ENCODE measurements around the gene CYBC1.

CYBC1 gene

GRCh38 chr17:82436601-82437324, 13.8 kb downstream of the CYBC1 start:
- DNase-seq (ENCODE audit: low read depth, low spot score), result no peak
- H3K27ac ChIP-seq, result no peak overlapping the region
- no peak overlapping the region for H3K9ac ChIP-seq (ENCODE audit: insufficient read length)
- no peak overlapping the region for H3K4me3 ChIP-seq
- no peaks in the 10 kb centered on the region for H3K36me3 ChIP-seq (ENCODE audit: insufficient read depth, low read length)
- no peaks in the 10 kb centered on the region for H3K9me3 ChIP-seq (ENCODE audit: low read depth, low read length)
- TF ChIP-seq POLR2AphosphoS5 (IDR thresholded peaks at IDR 0.05; ENCODE audit: borderline replicate concordance, low read depth, low read length), result no peak
- no peak for TF ChIP-seq EZH2 (IDR thresholded peaks at IDR 0.05)
- TF ChIP-seq FOXP2 (optimal IDR thresholded peaks at IDR 0.05; ENCODE audit: control extremely low read depth, extremely low read length, insufficient read depth), result no peak

GRCh38 chr17:82435601-82436583, 14.7 kb downstream of the CYBC1 start:
- Histone ChIP-seq H3K4me3 (no peak overlapping the region), H3K27ac (no peak overlapping the region), H3K9me3 (ENCODE audit: low read depth, low read length) (no peaks in the 10 kb centered on the region), H3K9ac (ENCODE audit: insufficient read length) (no peak overlapping the region), H3K36me3 (ENCODE audit: insufficient read depth, low read length) (no peaks in the 10 kb centered on the region)
- no peak for DNase-seq (ENCODE audit: low read depth, low spot score)
- no peak for TF ChIP-seq FOXP2 (optimal IDR thresholded peaks at IDR 0.05; ENCODE audit: control extremely low read depth, extremely low read length, insufficient read depth)
- TF ChIP-seq EZH2 (IDR thresholded peaks at IDR 0.05), result no peak
- no peak for TF ChIP-seq POLR2AphosphoS5 (IDR thresholded peaks at IDR 0.05; ENCODE audit: borderline replicate concordance, low read depth, low read length)

- Histone ChIP-seq H3K9ac (ENCODE audit: insufficient read length) (no peak overlapping the region), H3K36me3 (ENCODE audit: insufficient read depth, low read length) (no peaks in the 10 kb centered on the region)
Measured at GRCh38 chr17:82435103-82435502, 15.4 kb downstream of the CYBC1 start.

GRCh38 chr17:82434216-82434565, 16.4 kb downstream of the CYBC1 start:
- H3K4me3 ChIP-seq, result no peak overlapping the region
- H3K9ac ChIP-seq (ENCODE audit: insufficient read length), result no peak overlapping the region
- DNase-seq (ENCODE audit: low read depth, low spot score), result no peak
- H3K27ac ChIP-seq, result no peak overlapping the region
- TF ChIP-seq EZH2 (IDR thresholded peaks at IDR 0.05) (no peak), FOXP2 (optimal IDR thresholded peaks at IDR 0.05; ENCODE audit: control extremely low read depth, extremely low read length, insufficient read depth) (no peak), POLR2AphosphoS5 (IDR thresholded peaks at IDR 0.05; ENCODE audit: borderline replicate concordance, low read depth, low read length) (no peak)
- no peaks in the 10 kb centered on the region for H3K36me3 ChIP-seq (ENCODE audit: insufficient read depth, low read length)
- H3K9me3 ChIP-seq (ENCODE audit: low read depth, low read length), result no peaks in the 10 kb centered on the region

More at GRCh38 chr17:82435103-82435502, 15.4 kb downstream of the CYBC1 start:
- Histone ChIP-seq H3K4me3 (no peak overlapping the region), H3K27ac (no peak overlapping the region), H3K9me3 (ENCODE audit: low read depth, low read length) (no peaks in the 10 kb centered on the region)
- DNase-seq (ENCODE audit: low read depth, low spot score), result no peak
- TF ChIP-seq EZH2 (IDR thresholded peaks at IDR 0.05), result no peak
- no peak for TF ChIP-seq FOXP2 (optimal IDR thresholded peaks at IDR 0.05; ENCODE audit: control extremely low read depth, extremely low read length, insufficient read depth)

- H3K4me3 ChIP-seq, result no peak overlapping the region
- no peaks in the 10 kb centered on the region for H3K9me3 ChIP-seq (ENCODE audit: low read depth, low read length)
- H3K9ac ChIP-seq (ENCODE audit: insufficient read length), result no peak overlapping the region
- H3K27ac ChIP-seq, result no peak overlapping the region
- TF ChIP-seq FOXP2 (optimal IDR thresholded peaks at IDR 0.05; ENCODE audit: control extremely low read depth, extremely low read length, insufficient read depth) (no peak), EZH2 (IDR thresholded peaks at IDR 0.05) (no peak)
- H3K36me3 ChIP-seq (ENCODE audit: insufficient read depth, low read length), result no peaks in the 10 kb centered on the region
- DNase-seq (ENCODE audit: low read depth, low spot score), result no peak
Measured at GRCh38 chr17:82433560-82434215, 16.9 kb downstream of the CYBC1 start.

- DNase-seq (ENCODE audit: low read depth, low spot score), result no peak
- no peak overlapping the region for H3K9ac ChIP-seq (ENCODE audit: insufficient read length)
- H3K27ac ChIP-seq, result no peak overlapping the region
- H3K36me3 ChIP-seq (ENCODE audit: insufficient read depth, low read length), result no peaks in the 10 kb centered on the region
- TF ChIP-seq POLR2AphosphoS5 (IDR thresholded peaks at IDR 0.05; ENCODE audit: borderline replicate concordance, low read depth, low read length), result no peak
- TF ChIP-seq FOXP2 (optimal IDR thresholded peaks at IDR 0.05; ENCODE audit: control extremely low read depth, extremely low read length, insufficient read depth), result no peak
- TF ChIP-seq EZH2 (IDR thresholded peaks at IDR 0.05), result no peak
- no peaks in the 10 kb centered on the region for H3K9me3 ChIP-seq (ENCODE audit: low read depth, low read length)
- H3K4me3 ChIP-seq, result no peak overlapping the region
Measured at GRCh38 chr17:82432017-82432416, 18.5 kb downstream of the CYBC1 start.

- Histone ChIP-seq H3K27ac (no peak overlapping the region), H3K36me3 (ENCODE audit: insufficient read depth, low read length) (no peaks in the 10 kb centered on the region), H3K9ac (ENCODE audit: insufficient read length) (no peak overlapping the region), H3K9me3 (ENCODE audit: low read depth, low read length) (no peaks in the 10 kb centered on the region), H3K4me3 (no peak overlapping the region)
- TF ChIP-seq POLR2AphosphoS5 (IDR thresholded peaks at IDR 0.05; ENCODE audit: borderline replicate concordance, low read depth, low read length) (no peak), FOXP2 (optimal IDR thresholded peaks at IDR 0.05; ENCODE audit: control extremely low read depth, extremely low read length, insufficient read depth) (no peak), EZH2 (IDR thresholded peaks at IDR 0.05) (no peak)
- no peak for DNase-seq (ENCODE audit: low read depth, low spot score)
Measured at GRCh38 chr17:82429824-82430223, 20.7 kb downstream of the CYBC1 start.

GRCh38 chr17:82428546-82428945, 22.0 kb downstream of the CYBC1 start:
- no peak for DNase-seq (ENCODE audit: low read depth, low spot score)
- Histone ChIP-seq H3K9me3 (ENCODE audit: low read depth, low read length) (no peaks in the 10 kb centered on the region), H3K27ac (no peak overlapping the region), H3K9ac (ENCODE audit: insufficient read length) (no peak overlapping the region), H3K4me3 (no peak overlapping the region), H3K36me3 (ENCODE audit: insufficient read depth, low read length) (no peaks in the 10 kb centered on the region)
- TF ChIP-seq POLR2AphosphoS5 (IDR thresholded peaks at IDR 0.05; ENCODE audit: borderline replicate concordance, low read depth, low read length) (no peak), EZH2 (IDR thresholded peaks at IDR 0.05) (no peak), FOXP2 (optimal IDR thresholded peaks at IDR 0.05; ENCODE audit: control extremely low read depth, extremely low read length, insufficient read depth) (no peak)

All from SK-N-MC (cell line).